K562 (cell line): ENCODE data around the gene CTAGE9. TPM values are rescaled to one million over a fixed set of nuclear protein-coding genes. Genes with fewer than 3 reads are reported as not detected.

ENCODE experiments used
- ATAC-seq: fragments of 200-7000 bp; cut with Tn5 transposase; 3 replicates; pipeline ENCODE4 v1.9.1; 2020; ENCODE audit warnings: moderate library complexity
- BruUV-seq: library from RNA; stranded (reverse); fragments of 400-500 nt; replicated peaks from 2 replicates; lab custom pipeline; 2021; lab: Mats Ljungman, UMichigan
- CTCF ChIA-PET: fragments of 300-600 bp; formaldehyde crosslinking; extraction: SDS; loops from one replicate; lab custom pipeline; 2021; ENCODE audit warnings: low intra/inter-chr PET ratio; lab: Yijun Ruan, JAX
- POLR2A ChIA-PET: fragments of 300-600, 350-650 bp; sonication (Branson Sonifier 250); formaldehyde crosslinking; extraction: SDS; loops from one replicate; lab custom pipeline; 2021; ENCODE audit warnings: antibody characterized with exemption, inconsistent platforms; lab: Yijun Ruan, JAX
- DNase-seq, 4 experiments: peaks; one replicate each; pipeline versions ENCODE4 v3.0.0 to v3.0.0-alpha.2; 2011 to 2018; ENCODE audit warnings: low spot score in 3 of 4, mixed read lengths in 3 of 4; ENCODE audit errors: extremely low read depth in 1 of 4
- FAIRE-seq: peaks from 2 replicates; lab custom pipeline; 2011; peaks lifted over from hg19 to GRCh38; lab: Jason Lieb, UNC
- H2AFZ ChIP-seq: 2 replicates; pipeline ENCODE4 v1.6.0; 2011; ENCODE audit warnings: low read depth, low read length, control low read depth, inconsistent platforms
- H3K27ac ChIP-seq: fragments of 200-600 bp; 3 replicates; pipeline ENCODE4 v1.8.0; 2011; ENCODE audit warnings: low read depth, mild to moderate bottlenecking, control low read depth, inconsistent platforms, low read length, moderate library complexity, mixed read lengths; ENCODE audit errors: extremely low read depth
- H3K27me3 ChIP-seq, 2 experiments: fragments of 300-600 bp in 1 of 2; 2 replicates in 1 of 2; 3 replicates in 1 of 2; pipeline versions ENCODE4 v1.6.0 to v1.8.0; 2011; ENCODE audit warnings: inconsistent platforms in 2 of 2, low read length in 2 of 2, mild to moderate bottlenecking in 1 of 2, mixed read lengths in 1 of 2, moderate library complexity in 1 of 2; ENCODE audit not compliant: control insufficient read depth in 2 of 2, insufficient read depth in 2 of 2
- H3K36me3 ChIP-seq: fragments of 300-600 bp; 3 replicates; pipeline ENCODE4 v1.8.0; 2011; ENCODE audit warnings: mild to moderate bottlenecking, low read length, inconsistent platforms; ENCODE audit not compliant: control insufficient read depth, insufficient read depth
- H3K4me1 ChIP-seq, 2 experiments: fragments of 200-600 bp in 1 of 2; replicated peaks in 1 of 2; 2 replicates in 1 of 2; 3 replicates in 1 of 2; pipeline versions ENCODE4 v1.5.1 to v1.8.0; 2011; ENCODE audit warnings: inconsistent platforms in 2 of 2, low read length in 2 of 2, mild to moderate bottlenecking in 1 of 2, mixed read lengths in 1 of 2, moderate library complexity in 1 of 2; ENCODE audit not compliant: control insufficient read depth in 2 of 2, insufficient read depth in 2 of 2
- H3K4me2 ChIP-seq: 2 replicates; pipeline ENCODE4 v1.6.1; 2011; ENCODE audit warnings: low read length, control low read depth, inconsistent platforms, mixed read lengths; ENCODE audit not compliant: insufficient read depth
- H3K4me3 ChIP-seq: fragments of 200-600 bp; sonication (generic), shearing (Covaris generic); 2 replicates; pipeline ENCODE4 v1.5.1; 2016; ENCODE audit warnings: control low read depth, inconsistent platforms
- H3K79me2 ChIP-seq: fragments of 200-600 bp; 3 replicates; pipeline ENCODE4 v1.8.0; 2011; ENCODE audit warnings: low read length, inconsistent platforms; ENCODE audit not compliant: control insufficient read depth, insufficient read depth
- H3K9ac ChIP-seq, 2 experiments: 2 replicates each; pipeline versions ENCODE4 v1.6.0 to v1.6.1; 2011; ENCODE audit warnings: low read depth in 2 of 2, low read length in 2 of 2, control low read depth in 1 of 2, inconsistent platforms in 1 of 2, mild to moderate bottlenecking in 1 of 2, mixed read lengths in 1 of 2; ENCODE audit not compliant: insufficient read depth in 1 of 2
- H3K9me1 ChIP-seq: one replicate; pipeline ENCODE4 v1.6.0; 2011; ENCODE audit warnings: inconsistent platforms, mild to moderate bottlenecking, low read length, moderate library complexity; ENCODE audit not compliant: control insufficient read depth, insufficient read depth
- H3K9me3 ChIP-seq: replicated peaks from 2 replicates; pipeline ENCODE4 v1.5.1; 2011; ENCODE audit warnings: low read depth, low read length, inconsistent platforms; ENCODE audit not compliant: control insufficient read depth, insufficient read depth
- H4K20me1 ChIP-seq: replicated peaks from 2 replicates; pipeline ENCODE4 v1.6.1; 2011; ENCODE audit warnings: low read length, inconsistent platforms, mixed read lengths; ENCODE audit not compliant: control insufficient read depth, insufficient read depth
- ARID2 ChIP-seq: fragments of 450-650 bp; IDR thresholded peaks from 2 replicates; pipeline ENCODE4 v1.6.1; 2017; ENCODE audit warnings: antibody characterized with exemption, mild to moderate bottlenecking
- ATF1 ChIP-seq, 2 experiments: fragments of 450-650 bp in 1 of 2; IDR thresholded peaks; 2 replicates each; pipeline ENCODE4 v1.6.1; 2016; ENCODE audit warnings: missing compliant biosample characterization in 1 of 2, missing genetic modification characterization in 1 of 2
- BRF1 ChIP-seq: IDR thresholded peaks from 3 replicates; pipeline ENCODE4 v1.6.1; 2011; ENCODE audit warnings: borderline replicate concordance, mild to moderate bottlenecking; ENCODE audit not compliant: insufficient read length; ENCODE audit errors: extremely low read depth
- CC2D1A ChIP-seq: fragments of 450-650 bp; IDR thresholded peaks from 2 replicates; pipeline ENCODE4 v1.6.1; 2017; ENCODE audit warnings: mild to moderate bottlenecking
- CREB3L1 ChIP-seq: fragments of 450-650 bp; IDR thresholded peaks from 2 replicates; pipeline ENCODE4 v1.6.1; 2014; ENCODE audit warnings: low read depth, mild to moderate bottlenecking, moderate library complexity, borderline replicate concordance
- CTBP1 ChIP-seq: fragments of 450-650 bp; IDR thresholded peaks from 2 replicates; pipeline ENCODE4 v1.6.1; 2016; ENCODE audit warnings: borderline replicate concordance
- EP400 ChIP-seq: fragments of 450-650 bp; IDR thresholded peaks from 2 replicates; pipeline ENCODE4 v1.6.1; 2017; ENCODE audit warnings: antibody characterized with exemption, mild to moderate bottlenecking, moderate library complexity
- ILK ChIP-seq: fragments of 450-650 bp; IDR thresholded peaks from 2 replicates; pipeline ENCODE4 v1.6.1; 2016; ENCODE audit warnings: missing genetic modification characterization, low read depth, mild to moderate bottlenecking, missing compliant biosample characterization, moderate library complexity, borderline replicate concordance
- NELFE ChIP-seq: IDR thresholded peaks from 2 replicates; pipeline ENCODE4 v1.6.1; 2011; ENCODE audit warnings: mild to moderate bottlenecking; ENCODE audit not compliant: insufficient read depth, insufficient read length
- OTX1 ChIP-seq: fragments of 450-650 bp; formaldehyde crosslinking; IDR thresholded peaks from 2 replicates; pipeline ENCODE4 v1.4.0; 2022; ENCODE audit warnings: mild to moderate bottlenecking
- SMARCA4 ChIP-seq: fragments of 450-650 bp; IDR thresholded peaks from 2 replicates; pipeline ENCODE4 v1.6.1; 2016
- SRSF1 ChIP-seq: fragments of 200-400 bp; formaldehyde crosslinking; IDR thresholded peaks from 2 replicates; pipeline ENCODE4 v1.6.1; 2017; ENCODE audit warnings: mild to moderate bottlenecking, low read depth, low read length, moderate library complexity
- TEAD2 ChIP-seq: fragments of 450-650 bp; IDR thresholded peaks from 2 replicates; pipeline ENCODE4 v1.6.1; 2016; ENCODE audit warnings: missing genetic modification characterization, control low read depth, missing compliant biosample characterization
- TRIM24 ChIP-seq, 2 experiments: fragments of 450-650 bp; IDR thresholded peaks; 2 replicates each; pipeline ENCODE4 v1.6.1; 2016
- ZHX1 ChIP-seq: fragments of 150-350 bp; conservative IDR thresholded peaks from 2 replicates; pipeline ENCODE4 v1.6.1; 2014; ENCODE audit warnings: low read length
- ZNF395 ChIP-seq: fragments of 200-800 bp; sonication (Bioruptor generic); IDR thresholded peaks from 2 replicates; pipeline ENCODE4 v1.6.1; 2017; ENCODE audit warnings: missing genetic modification characterization, missing compliant biosample characterization
- ZNF41 ChIP-seq: fragments of 250-450 bp; sonication (Bioruptor Pico); conservative IDR thresholded peaks from 2 replicates; pipeline ENCODE4 v1.4.0; 2020; ENCODE audit warnings: mild to moderate bottlenecking
- ZSCAN29 ChIP-seq: fragments of 450-650 bp; IDR thresholded peaks from 2 replicates; pipeline ENCODE4 v1.6.1; 2017
- WGBS: fragments of 100-300 bp; shearing (Covaris generic); methylation state at CpG from one replicate; pipeline ENCODE4 v1.1.6; 2016; ENCODE audit warnings: low coverage, mixed read lengths; ENCODE audit not compliant: insufficient coverage; ENCODE audit errors: missing lambda C conversion rate; 5-methylcytosine and 5-hydroxymethylcytosine counted together
- in situ Hi-C: fragments of 300-500 bp; cut with MboI; formaldehyde crosslinking; loops from 4 replicates; pipeline ENCODE4 v1.15.0; 2018; ENCODE audit warnings: inconsistent platforms, mixed read lengths
- intact Hi-C: fragments of 100-400 bp; cut with micrococcal nuclease; formaldehyde crosslinking; loops from 2 replicates; pipeline ENCODE4 v1.14.2; 2022
- polyA plus RNA-seq, 8 experiments: library from polyadenylated mRNA; depleted of rRNA in 4 of 8; stranded (reverse) in 5 of 8; unstranded in 3 of 8; fragments of >200 nt; fragmentation: Nextera tagmentation in 2 of 8; fragmentation: Illumina TruSeq in 1 of 8; extraction: Ambion mirVana in 2 of 8; extraction: Trizol in 1 of 8; gene quantifications; 2 replicates each; pipeline versions ENCODE4 v1.2.1 to v1.2.3, GENCODE V29; 2011 to 2014; ENCODE audit warnings: inconsistent platforms in 1 of 8, missing spikeins in 1 of 8
- total RNA-seq, 7 experiments: library from RNA; depleted of rRNA in 6 of 7; stranded (reverse); fragments of >200 nt in 6 of 7; fragmentation: Illumina TruSeq in 2 of 7; extraction: Trizol in 2 of 7; gene quantifications; 2 replicates each; pipeline versions ENCODE4 v1.2.1 to v1.2.3, GENCODE V29; 2011 to 2021; ENCODE audit warnings: low replicate concordance in 1 of 7

The CTAGE9 gene
- total and polyA plus RNA-seq, 9 of the 15 experiments (the other 6 are each of a cell fraction or from before 2014, with no cell fraction given) = not detected

GRCh38 chr6:131694832-131695426 is 15.9 kb downstream of the CTAGE9 start (continued):
- TF ChIP-seq TEAD2 (no peak), SMARCA4 (no peak)
- TF ChIP-seq, all 486 proteins: peak for 6

GRCh38 chr6:131693384-131693783 is 17.4 kb downstream of the CTAGE9 start:
- POLR2A ChIA-PET = no interaction called here
- in situ Hi-C loops = loop anchor here (10.0 kb wide), 1 partner anchor 221 kb away; no protein-coding TSS in a partner anchor
- WGBS = 81% methylated on average over 5 of the region's 5 CpGs
- no peak for DNase-seq
- Histone ChIP-seq H3K27me3 (no peaks in the 10 kb centered on the region), H3K79me2 (no peaks in the 10 kb centered on the region), H3K4me1 (no peaks in the 10 kb centered on the region), H3K9me1 (no peaks in the 10 kb centered on the region), H4K20me1 (no peaks in the 10 kb centered on the region), H3K9me3 (no peaks in the 10 kb centered on the region), H3K4me2 (no peak overlapping the region), H3K9ac (no peak overlapping the region), H3K36me3 (peaks cover 25% of the 10 kb centered on the region; the same call in 2 of the 3 replicates), H3K4me3 (no peak overlapping the region), H2AFZ (no peak overlapping the region), H3K27ac (no peak overlapping the region)
- CTCF ChIA-PET = no interaction called here
- no peak for ATAC-seq
- BruUV-seq = no TSS peak
- intact Hi-C loops = no loop called here
- no peak for FAIRE-seq
- TF ChIP-seq BRF1 = no peak
- TF ChIP-seq EP400 = no peak
- TF ChIP-seq ZNF41 = no peak
- no peak for TF ChIP-seq ZSCAN29
- TF ChIP-seq SRSF1 = no peak
- TF ChIP-seq CREB3L1 = no peak
- TF ChIP-seq ZHX1 = no peak
- TF ChIP-seq CTBP1 = no peak
- no peak for TF ChIP-seq ILK (tag)
- TF ChIP-seq TRIM24 (IDR thresholded peaks at IDR 0.05) = no peak
- TF ChIP-seq ARID2 = no peak
- TF ChIP-seq NELFE = no peak
- no peak for TF ChIP-seq ZNF395 (CRISPR knock-in tag)
- TF ChIP-seq CC2D1A = no peak
- TF ChIP-seq OTX1 = no peak
- no peak for TF ChIP-seq ATF1 (CRISPR knock-in tag; IDR thresholded peaks at IDR 0.05)
- TF ChIP-seq ATF1 (tag; IDR thresholded peaks at IDR 0.05) = no peak
